ELF-1 (cell line): ENCODE measurements around the gene LLCFC1.

Experiments used
- DNase-seq: peaks from one replicate; pipeline ENCODE4 v3.0.0-alpha.2; 2016; ENCODE audit warnings: low read depth, low spot score

The LLCFC1 gene

DNA sequence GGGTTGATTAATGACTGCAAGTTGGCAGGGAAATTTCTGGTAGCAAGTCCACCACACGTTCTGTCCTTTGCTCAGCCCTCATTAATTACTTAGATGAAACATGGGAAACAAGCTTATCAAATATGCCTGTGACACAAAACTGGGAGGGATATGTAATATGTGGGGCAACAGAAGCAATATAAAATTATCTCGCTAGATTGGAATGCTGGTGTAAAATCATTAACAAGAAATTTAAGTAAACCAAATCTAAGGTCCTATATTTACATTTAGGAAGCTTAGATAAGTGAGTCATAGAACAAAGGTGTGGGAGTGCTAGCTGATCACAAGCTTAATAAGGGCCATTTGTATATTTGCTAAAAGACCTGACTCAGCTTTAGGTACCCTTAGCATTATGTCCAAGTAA, 29.3 kb upstream of the LLCFC1 start:
- DNase-seq = no peak

GRCh38 chr7:142910481-142910880, 28.8 kb upstream of the LLCFC1 start:
- no peak for DNase-seq

DNA sequence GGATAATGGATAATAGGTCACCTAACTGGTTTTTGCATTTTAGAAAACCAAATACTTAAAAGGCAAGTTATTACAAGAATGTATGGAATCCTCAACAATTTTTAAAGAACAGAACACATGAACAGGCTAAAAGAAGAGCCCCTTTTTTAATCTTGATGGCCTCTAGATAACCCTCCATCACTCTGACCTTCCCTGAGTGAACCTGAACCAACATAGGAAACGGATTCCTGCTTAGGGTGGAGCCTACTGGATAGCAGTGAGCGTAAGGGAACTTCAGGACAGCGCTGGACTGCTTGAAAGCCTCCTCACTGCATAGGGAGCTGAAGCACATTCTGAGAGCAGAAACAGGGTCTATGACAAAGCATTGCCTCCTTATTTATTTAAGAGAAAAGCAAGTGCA, 26.2 kb upstream of the LLCFC1 start:
- no peak for DNase-seq

DNA sequence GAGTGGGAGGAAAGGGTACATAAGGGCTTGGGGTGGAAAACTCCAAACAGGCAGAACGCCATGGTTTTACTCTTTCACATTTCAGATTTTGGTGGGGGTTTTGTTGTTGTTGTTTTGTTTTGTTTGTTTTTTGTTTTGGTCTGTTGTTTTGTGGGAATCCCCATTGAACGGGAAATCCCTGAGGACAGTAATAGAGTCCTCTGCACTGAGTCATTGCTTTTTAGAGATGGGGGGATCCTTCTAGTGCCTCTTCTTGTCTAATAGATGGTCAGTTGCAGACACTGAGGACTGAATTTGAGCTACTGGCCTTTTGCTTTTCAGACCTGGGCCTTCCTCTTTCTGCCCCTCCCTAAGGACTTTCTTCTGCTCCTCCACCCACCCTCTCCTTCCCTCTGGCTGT, 25.7 kb upstream of the LLCFC1 start:
- no peak for DNase-seq

DNA sequence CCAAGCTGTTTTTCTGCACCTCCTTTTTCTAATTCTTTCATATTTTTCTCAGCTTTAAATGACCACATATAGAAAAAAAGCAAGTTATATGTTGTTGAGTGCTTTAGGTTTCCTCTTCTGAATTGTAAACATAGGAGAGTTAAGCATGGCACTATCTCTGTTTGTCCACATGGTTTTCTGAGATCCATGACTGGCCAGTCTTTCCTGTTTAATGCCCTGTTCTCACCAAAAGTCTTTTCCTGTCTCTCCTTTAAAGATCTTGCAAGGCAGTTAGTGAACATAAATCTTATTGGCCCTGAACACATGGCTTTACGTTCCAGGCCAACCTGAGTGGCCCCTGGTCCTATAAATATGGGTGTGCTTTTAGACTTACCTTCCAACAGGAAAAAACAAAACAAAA, 25.2 kb upstream of the LLCFC1 start:
- DNase-seq = no peak

GRCh38 chr7:142915315-142915714, 24.0 kb upstream of the LLCFC1 start:
- no peak for DNase-seq

DNA sequence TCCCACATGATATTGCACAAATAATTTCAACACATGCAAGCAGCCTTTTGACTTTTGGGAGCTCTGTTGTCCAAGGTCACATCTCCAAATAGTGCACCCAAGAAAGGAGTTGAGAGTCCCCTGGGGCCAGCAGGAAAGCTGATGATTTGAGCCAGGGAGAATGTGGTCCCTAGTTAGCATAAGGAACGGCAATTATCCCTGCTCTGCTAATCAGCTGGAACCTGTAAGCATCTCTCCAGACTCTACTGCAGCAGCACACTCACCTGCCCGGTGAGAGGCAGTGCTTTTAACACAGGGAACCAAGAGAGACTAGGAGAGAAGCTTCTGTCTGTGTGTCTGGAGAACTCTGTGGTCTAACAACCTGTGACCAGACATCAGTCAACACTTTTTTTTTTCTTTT, 22.8 kb upstream of the LLCFC1 start:
- DNase-seq = no peak

DNA sequence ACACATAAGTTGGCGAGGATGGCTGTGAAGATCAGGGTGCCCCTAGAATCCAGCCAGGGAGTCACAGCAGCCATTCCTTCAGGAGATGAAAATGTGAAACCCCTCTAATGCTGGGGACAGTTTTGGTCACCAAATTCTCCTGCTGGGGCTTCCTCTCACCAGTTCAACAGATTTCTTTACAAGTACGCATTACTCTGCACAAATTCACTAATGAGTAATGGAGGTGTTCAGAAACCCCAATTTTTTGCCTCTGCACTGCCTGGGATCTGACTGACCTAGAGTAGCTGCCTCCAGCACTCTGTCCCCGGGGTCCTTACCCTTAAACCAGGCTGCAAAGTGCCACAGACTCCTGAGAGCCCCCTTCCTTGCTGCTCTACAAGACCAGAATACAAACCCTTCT, 21.8 kb upstream of the LLCFC1 start:
- DNase-seq = no peak

DNA sequence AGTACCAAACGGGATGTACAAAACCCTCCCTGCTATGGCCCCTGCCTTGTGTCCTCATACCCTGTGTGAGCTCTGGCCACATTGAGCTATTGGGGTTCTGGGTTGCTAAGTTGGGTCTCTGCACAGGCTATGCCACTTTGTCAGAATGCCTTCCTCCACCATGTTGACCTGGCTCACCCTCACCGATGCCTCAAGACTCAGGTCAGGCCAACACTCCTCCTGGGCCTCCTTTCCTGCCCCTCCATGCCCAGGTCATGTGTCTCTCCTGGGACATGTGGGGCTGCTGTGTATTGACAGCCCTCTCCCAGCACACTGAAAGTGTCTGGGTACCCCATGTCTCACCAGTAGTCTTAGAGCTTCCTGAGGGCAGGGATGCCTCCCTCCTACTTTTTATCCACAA, 20.4 kb upstream of the LLCFC1 start:
- no peak for DNase-seq

- no peak for DNase-seq
Measured at GRCh38 chr7:142919656-142920055, 19.6 kb upstream of the LLCFC1 start.

- DNase-seq = no peak
Measured at GRCh38 chr7:142923391-142923790, 15.9 kb upstream of the LLCFC1 start.

DNA sequence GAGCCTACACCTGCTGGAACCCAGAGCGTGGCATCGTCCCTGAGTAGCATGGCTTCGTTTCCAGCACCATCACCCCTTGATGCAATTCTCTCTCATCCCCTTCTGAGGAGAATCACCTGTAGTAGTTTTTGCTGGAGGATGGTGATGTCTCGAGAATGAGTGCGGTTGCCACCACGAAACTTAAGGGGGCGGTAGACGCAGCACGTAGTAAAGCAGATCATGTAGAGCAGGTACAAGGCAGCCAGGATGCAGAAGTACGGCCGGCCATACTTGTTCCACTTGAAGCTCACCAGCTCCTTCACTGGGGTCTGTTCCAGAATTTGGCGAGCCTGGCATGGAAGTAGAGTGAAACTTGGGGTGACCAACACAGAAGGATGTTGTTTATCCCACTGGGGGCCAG, 13.9 kb upstream of the LLCFC1 start:
- DNase-seq = peak; percentile 36

GRCh38 chr7:142927085-142927745, 12.1 kb upstream of the LLCFC1 start:
- DNase-seq = no peak

GRCh38 chr7:142927949-142928348, 11.3 kb upstream of the LLCFC1 start:
- no peak for DNase-seq

- no peak for DNase-seq
Measured at GRCh38 chr7:142930126-142930730, 9.1 kb upstream of the LLCFC1 start.

- DNase-seq = no peak
Measured at GRCh38 chr7:142932386-142933091, 6.7 kb upstream of the LLCFC1 start.

DNA sequence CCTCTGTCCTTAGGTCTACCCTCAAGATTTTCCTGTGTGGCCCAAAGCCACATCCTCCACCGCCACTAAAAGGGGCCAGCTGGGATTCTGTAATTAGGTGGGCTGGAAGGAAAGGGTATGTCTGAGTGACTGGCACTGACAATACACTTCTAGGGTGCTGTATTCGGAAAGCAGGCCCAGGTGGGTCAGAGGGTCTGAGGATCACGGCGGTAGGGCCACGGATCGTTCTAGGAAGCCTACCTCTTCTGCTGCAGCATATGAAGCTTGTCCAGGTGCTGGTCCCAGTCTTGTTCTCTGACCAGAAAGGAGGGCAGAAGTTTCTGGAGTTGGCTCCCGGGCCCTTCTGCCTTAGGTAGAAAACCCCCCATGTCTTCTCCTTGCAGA, 6.2 kb upstream of the LLCFC1 start:
- DNase-seq = no peak

DNA sequence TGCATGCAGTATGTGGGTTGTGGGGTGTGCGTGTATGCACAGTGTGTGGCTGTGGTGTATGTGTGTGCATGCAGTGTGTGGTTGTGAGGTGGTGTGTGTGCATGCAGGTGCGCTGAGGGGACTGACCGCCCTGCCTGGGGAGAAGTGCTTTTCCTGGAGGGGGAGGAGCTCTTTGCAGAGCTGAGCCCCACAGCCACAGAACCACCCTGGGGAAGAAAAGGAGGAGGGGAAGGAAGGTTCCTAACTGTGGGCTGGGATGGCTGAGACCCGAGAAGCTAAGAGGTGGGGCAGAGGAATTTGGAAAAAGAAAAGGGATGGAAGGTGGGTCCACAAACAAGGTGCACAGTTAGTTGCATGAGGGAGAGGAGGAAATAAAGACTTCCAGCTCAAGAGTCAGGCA, 5.7 kb upstream of the LLCFC1 start, which contains the start of gene TRPV5:
TSS of gene TRPV5 (minus strand) at position 123 of the 400 bp plus-strand sequence. CDS start 287 bp downstream, outside the sequence.
- DNase-seq = no peak

DNA sequence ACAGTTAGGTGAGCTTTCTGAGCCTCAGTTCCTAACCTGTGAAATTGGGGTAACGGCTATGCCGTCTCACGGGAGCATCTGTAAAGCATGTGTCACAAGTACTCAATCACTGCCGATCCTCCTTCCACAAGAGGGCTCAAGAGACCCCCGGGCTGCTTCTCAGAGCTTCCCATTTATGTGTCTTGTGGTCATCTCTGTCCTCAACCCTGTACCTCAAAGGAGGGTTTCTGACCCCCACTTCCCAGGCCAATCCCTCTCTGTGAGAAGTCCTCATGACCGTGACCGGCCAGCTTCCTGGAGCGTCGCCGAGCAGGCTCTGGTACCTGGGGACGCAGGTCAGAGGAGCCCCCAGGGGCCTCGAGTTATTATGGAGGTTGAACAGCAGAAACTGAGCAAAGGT, 5.2 kb upstream of the LLCFC1 start:
- no peak for DNase-seq

DNA sequence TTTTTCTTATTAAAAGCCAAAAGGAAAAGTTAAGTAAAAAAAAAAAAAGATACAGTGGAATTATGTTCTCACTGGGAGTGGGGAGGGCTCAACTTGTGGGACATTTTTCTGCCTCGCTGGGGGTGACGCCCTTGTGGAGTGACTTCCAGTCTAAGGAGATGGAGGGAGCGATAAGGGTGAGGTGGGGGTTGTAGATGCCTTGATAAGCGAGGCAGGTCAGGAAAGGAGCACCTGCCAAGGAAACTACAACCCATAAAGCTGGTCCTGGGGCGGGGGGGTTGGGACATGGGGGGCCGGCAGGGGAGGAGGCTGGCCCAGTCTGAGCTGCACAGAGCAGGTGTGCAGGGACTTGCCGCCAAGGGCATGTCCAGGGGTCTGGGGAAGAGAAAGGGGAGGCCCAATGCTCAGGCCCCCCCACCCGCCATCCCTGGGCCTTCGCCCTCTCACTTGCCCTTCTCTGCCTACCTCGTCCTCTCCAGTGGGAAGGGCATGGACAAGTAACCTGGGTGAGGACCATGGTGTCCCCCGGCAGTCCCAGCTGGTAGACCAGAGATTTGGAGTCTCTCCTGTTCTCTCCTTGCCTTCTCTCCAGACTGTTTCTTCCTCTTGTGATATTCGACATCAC, 3.2 kb upstream of the LLCFC1 start:
- DNase-seq = no peak

GRCh38 chr7:142938611-142939010, 673 bp upstream of the LLCFC1 start:
- DNase-seq = no peak

GRCh38 chr7:142940966-142941535, 1.8 kb downstream of the LLCFC1 start:
- no peak for DNase-seq
